ENCODE data around the gene PTCH2.
"Not testable (repeated sequence)": the region's sequence is repeated elsewhere in the genome, so short reads cannot be mapped to it uniquely, and the experiment has no call there.

PTCH2 gene

GRCh38 chr1:44820328-44821239 lies 22.5 kb downstream of the PTCH2 start:
- no peak for DNase-seq (ENCODE audit: low read depth in 2 of 2)

DNA sequence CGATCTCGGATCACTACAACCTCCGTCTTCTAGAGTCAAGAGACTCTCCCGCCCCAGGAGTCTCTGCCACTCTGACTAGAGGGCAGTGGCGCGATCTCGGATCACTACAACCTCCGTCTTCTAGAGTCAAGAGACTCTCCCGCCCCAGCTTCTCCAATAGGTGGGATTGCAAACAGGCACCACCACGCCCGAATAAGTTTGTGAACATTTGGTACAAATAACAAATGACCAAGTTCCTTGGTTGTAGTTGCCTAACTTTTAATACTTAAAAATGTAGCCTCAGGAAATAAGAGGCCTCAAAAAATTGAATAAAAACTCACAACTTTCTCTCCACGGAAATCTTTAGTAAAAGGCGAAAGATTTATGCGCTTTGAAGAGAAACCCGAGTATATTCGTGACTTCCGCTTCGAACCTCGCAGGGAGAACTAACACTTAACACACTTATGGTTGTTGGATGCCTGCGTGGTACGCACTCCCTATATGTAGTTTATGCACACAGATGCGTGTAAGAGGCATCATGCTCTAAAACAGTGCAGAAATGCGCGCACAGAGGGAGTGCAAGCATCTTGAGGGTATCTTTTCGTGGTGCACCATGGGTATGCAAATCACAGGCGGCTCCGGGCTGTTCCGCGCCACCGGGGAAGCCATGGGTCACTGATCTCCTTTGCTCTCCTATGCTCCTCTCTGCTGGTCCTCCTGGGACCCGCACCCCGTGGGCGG lies 23.3 kb downstream of the PTCH2 start:
- DNase-seq (ENCODE audit: low read depth in 2 of 2) = peak; percentile 89 to 92

- DNase-seq (ENCODE audit: low read depth in 2 of 2) = no peak
Observed at GRCh38 chr1:44819196-44819607, 23.9 kb downstream of the PTCH2 start.

DNA sequence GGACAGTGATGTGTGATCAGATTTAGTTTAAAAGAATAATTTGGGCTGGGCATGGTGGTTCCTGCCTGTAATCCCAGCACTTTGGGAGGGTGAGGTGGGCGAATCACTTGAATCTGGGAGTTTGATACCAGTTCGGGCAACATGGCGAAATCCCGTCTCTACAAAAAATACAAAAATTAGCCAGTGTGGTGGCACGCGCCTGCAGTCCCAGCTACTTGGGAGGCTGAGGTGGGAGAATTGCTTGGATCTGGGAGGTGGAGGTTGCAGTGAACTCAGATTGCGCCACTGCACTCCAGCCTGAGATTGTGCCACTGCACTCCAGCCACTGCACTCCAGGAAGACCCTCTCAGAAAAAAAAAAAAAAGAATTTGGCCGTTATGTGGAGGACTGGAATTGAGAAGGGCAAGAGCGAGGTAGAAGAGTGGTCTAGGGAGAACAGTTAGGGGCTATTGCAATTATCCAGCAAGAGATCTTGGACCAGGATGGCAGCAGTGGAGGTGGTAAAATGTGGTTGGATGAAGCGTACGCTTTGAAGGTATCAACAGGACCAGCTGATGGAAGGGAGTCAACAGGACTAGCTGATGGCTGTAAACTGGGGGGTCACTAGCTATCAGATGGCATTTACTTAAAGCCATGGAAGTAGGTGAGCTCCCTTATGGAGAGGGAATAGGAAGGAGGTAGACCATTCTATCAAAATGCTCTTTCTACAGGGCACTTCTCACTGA lies 25.1 kb downstream of the PTCH2 start:
- DNase-seq (ENCODE audit: low read depth in 2 of 2) = no peak

GRCh38 chr1:44817307-44817706 lies 25.7 kb downstream of the PTCH2 start:
- no peak for DNase-seq (ENCODE audit: low read depth in 2 of 2)

GRCh38 chr1:44815926-44816325 lies 27.1 kb downstream of the PTCH2 start:
- DNase-seq (ENCODE audit: low read depth in 2 of 2) = not testable (repeated sequence)

DNA sequence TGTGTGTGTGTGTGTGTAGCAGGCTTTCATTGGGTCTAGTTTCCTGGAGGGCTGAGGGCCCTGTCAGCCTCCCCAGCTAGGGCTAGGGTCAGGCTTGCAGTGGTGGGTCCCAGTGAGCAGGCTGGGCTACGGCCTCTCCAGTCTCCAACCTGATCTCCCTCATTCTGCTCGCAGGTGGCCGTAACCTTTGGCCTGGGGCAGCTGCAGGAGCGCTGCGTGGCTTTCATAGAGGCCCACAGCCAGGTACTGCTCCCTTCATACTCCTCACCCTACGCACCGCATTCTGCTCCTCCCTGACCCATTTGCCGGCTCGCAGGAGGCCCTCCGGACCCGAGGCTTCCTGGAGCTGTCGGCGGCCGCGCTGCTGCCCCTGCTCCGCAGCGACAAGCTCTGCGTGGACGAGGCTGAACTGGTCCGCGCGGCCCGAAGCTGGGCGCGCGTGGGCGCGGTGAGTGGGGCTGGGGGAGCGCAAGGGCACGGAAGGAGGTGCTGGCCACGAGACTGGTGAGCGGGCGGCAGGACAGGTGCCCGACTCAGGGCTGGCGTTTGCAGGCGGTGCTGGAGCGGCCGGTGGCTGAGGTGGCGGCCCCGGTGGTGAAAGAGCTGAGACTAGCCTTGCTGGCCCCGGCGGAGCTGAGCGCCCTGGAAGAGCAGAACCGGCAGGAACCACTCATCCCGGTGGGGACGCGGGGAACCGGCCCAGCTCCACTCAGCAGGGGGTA lies 30.1 kb downstream of the PTCH2 start:
- DNase-seq (ENCODE audit: low read depth in 2 of 2) = no peak

GRCh38 chr1:44811234-44811633 lies 31.8 kb downstream of the PTCH2 start:
- no peak for DNase-seq (ENCODE audit: low read depth in 2 of 2)

DNA sequence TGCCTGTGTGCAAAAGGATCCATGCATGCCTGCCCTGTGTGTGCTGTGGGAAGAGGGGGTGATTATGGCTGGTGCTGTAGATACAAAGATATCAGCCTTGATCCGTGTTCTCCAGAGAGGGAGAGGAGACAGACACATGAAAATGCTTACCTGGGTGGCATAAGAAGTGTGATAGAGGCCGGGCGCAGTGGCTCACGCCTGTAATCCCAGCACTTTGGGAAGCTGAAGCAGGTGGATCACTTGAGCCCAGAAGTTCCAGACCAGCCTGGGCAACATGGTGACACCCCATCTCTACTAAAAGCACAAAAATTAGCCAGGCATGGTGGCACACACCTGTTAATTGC lies 32.3 kb downstream of the PTCH2 start:
- not testable (repeated sequence) for DNase-seq (ENCODE audit: low read depth in 2 of 2)

DNA sequence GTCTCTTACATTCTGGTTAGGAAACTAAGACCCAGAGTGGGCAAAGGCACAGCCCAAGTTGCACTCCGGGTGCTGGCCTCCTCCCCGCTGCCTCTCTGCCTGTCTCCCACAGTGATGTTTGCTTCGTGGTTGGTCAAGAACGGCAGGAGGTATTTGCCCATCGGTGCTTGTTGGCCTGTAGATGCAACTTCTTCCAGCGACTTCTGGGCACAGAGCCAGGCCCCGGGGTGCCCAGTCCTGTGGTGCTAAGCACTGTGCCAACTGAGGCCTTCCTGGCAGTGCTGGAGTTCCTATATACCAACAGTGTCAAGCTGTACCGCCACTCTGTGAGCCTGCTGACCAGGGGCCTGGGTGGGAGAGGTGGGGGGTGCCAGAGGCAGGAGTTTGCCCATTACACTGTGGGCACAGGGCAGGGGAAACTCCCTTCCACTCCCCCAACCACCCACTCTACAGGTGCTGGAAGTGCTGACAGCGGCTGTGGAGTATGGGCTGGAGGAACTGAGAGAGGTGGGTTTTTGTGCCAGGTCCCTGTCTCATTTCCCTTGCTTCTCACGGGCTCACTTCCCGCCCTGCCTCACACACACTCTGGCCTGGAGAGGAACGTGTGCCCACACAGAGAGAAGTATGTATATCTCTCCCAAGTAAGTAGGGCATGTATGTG lies 32.8 kb downstream of the PTCH2 start:
- DNase-seq (ENCODE audit: low read depth in 2 of 2) = no peak

DNA sequence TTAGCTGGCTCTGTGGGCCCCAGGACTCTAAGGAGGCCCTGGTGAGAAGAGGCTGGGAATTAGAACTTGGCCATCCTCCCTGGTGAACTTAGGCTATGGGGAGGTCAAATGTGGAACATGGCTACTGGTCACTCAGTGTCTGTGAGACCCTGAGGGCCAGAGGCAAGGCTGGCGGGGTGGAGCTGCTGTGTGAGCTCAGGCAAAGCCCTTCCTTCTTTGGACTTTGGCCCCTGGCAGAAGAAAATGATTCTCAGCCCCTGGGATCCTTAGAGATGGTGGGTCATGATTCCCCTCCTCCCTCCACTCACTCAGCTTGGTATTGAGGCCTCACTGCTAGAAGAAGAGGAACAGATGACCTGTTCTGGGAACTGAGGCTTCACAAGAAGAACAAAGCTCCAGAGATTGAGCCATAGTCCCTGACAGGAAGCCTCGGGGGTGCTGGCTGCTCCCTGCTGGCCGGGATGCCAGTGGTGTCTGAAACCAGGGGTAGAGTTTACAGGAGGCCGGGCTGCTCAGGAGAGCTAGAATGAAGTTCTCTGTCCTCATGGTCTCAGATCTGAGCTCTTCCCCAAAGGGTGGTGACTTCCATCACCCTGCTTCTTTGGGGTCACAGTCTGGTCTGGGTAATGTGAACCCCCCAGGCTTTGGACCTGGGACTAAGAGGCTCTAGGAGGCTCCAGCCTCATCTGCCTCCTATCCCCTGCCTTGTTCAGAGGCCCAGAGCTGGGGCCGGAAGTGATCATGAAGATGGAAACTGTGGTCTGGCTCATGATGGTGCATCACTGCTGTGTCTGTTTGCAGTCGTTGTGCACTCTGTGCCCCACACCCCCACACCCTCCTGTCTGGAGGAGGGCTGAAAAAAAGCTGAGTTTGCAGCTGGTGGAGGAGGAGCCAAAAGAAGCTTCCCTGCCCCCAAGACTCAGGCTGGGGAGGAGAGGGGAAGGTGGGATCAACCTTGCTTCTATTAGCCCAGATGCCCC lies 33.8 kb downstream of the PTCH2 start:
- DNase-seq (ENCODE audit: low read depth in 2 of 2) = no peak

DNA sequence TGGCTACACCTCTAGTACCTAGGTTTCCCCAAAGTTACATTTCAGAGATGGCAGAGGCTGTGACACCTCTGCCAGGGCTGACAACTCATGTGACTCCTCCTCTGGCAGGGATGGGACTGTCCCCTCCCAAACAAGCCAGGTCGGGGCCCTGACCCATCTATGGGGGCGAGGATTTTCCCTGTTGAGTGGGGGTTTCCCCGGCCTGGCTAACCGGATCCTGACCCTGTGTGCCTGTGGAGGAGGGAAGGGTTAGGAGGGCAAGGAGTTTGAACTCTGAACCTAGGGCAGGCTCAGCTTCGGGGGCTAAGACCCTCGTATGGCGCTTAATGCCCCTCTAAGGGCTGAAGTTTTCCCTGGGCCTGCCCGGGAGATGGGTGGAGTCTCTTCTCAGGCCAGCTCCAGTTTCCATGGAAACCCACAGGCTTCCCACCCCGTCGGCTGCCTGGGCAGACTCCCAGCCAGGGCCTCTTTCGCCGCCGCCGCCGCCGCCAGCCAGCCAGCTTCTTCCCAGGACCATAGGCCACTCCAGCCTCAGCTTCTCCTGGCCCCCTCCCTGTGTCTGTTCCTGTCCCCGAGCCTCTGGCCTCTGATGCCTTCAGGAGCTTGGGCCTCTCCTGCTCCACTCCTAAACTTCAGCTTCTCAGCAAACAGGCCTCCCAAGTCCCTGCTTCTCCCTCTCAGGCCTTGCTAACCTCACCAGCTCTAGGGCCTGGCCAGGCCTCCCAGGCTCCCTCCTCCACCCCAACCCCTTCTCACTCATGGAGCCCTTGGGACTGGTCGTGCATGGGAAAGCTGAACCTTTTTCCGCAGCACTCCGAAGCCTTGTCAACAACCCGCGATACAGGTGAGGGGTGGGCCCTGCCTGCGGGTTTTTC lies 34.8 kb downstream of the PTCH2 start, which contains the start of gene BTBD19:
Gene BTBD19 (plus strand): TSS at position 461 of the 875 bp plus-strand sequence. CDS start 298 bp downstream, at position 759.
- peak; percentile 67 to 69 for DNase-seq (ENCODE audit: low read depth in 2 of 2)

DNA sequence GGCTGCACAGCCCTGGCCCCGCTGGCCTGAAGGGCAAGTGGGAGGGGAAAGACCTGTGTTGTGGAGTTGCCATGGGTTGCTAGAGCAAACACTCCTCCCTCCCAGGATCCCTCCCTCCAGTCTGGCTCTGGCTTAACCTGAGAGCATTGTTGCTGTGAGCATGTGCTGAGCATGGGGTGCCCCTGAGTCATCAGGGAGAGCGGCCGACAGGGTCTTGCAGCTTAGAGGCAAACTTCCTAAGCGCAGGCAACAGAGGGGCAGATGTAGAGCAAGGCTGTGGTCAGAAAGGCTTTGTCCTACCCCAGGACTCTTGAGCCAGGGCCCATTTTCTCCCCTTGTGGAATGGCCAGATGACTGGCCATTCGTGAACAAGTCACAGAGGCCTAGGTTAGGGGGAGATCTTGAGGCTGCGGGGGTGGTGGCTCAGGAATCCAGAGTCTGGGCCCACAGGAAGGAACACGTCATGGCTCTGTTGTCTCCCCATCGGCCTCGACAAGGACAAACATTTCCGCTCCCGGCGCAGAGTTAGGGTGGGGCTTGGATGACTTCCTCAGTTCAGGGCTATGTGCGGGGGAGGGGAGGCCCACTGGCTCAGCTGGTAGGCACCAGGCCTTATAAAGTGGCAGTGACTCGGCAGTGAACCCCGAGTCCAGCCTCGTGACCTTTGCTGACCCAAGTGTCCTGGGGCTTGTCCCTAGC lies 35.5 kb downstream of the PTCH2 start:
- DNase-seq (ENCODE audit: low read depth in 2 of 2) = peak; percentile 94 to 96

DNA sequence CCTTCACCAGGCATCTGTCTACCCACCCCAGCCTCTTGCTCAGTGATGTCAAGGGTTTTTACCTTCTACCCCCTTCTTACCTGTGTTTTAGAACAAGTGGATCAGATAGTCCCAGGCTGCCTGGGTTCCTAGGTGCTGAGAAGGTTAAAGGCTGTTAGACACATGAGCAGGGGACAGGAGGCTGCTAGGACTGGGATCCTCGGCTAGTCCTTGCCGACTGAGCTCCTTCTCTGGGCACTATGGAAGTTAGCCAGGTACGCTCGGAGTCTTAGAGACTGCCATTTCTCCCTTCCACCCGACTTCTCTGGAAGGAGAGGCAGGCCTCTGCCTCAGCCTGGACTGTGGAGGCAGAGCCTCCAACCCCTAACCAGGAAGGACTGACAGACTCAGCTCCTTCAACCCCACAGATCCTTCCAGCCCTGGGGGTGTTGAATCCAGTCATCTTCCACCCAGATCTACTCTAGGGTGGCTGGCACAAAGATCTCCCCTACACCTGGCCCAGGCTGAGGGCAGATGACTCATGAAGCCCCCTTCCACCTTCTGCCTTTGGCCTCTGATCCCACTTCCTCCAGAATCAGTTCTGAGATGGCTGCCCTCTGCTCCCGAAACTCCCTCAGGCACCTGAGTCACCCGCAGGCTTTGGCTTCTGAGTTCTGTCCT lies 36.2 kb downstream of the PTCH2 start, which contains the start of gene DYNLT4:
Gene DYNLT4 (minus strand): TSS at position 648 of the 660 bp plus-strand sequence. CDS start 683 bp downstream, outside the sequence.
- DNase-seq (ENCODE audit: low read depth in 2 of 2) = no peak

GRCh38 chr1:44806025-44806703 lies 36.9 kb downstream of the PTCH2 start:
- DNase-seq (ENCODE audit: low read depth in 2 of 2) = no peak

- DNase-seq (ENCODE audit: low read depth in 2 of 2) = no peak
Observed at GRCh38 chr1:44805311-44806024, 37.6 kb downstream of the PTCH2 start.
